ENCODE measurements around the gene DUSP14. TPM values are rescaled to one million over a fixed set of nuclear protein-coding genes. Genes with fewer than 3 reads are reported as not detected.

DUSP14 gene
- polyA plus RNA-seq, 3 donors: 0.24 to 1.6 (median 1.1) TPM

GRCh38 chr17:37523715-37524219 lies 34.1 kb downstream of the DUSP14 start:
- Mint-ChIP-seq H3K9me3 (peaks cover 0 to 2% (median 0%) of the 10 kb centered on the region in 7 donors), H3K27ac (no peak overlapping the region), H3K4me3 (no peak overlapping the region), H3K4me1 (no peaks in the 10 kb centered on the region), H3K36me3 (peaks cover 67 to 82% of the 10 kb centered on the region in 2 donors), H3K27me3 (ENCODE audit: low read depth in 3 of 3) (no peaks in the 10 kb centered on the region)
- Histone ChIP-seq H3K9me3 (replicated peaks in 1 of 2; ENCODE audit: control insufficient read depth in 1 of 2, insufficient read depth in 1 of 2, low read length in 2 of 2) (no peaks in the 10 kb centered on the region), H3K4me2 (replicated peaks; ENCODE audit: extremely low read depth, low read length, poor library complexity, severe bottlenecking) (no peak overlapping the region), H2AFZ (ENCODE audit: insufficient read depth, low read depth, low read length, poor library complexity, severe bottlenecking) (no peak overlapping the region), H3K4me3 (replicated peaks in 1 of 3; ENCODE audit: low read depth in 2 of 3, low read length in 3 of 3) (no peak overlapping the region), H3K79me2 (ENCODE audit: insufficient read depth, low read length) (no peaks in the 10 kb centered on the region), H3K36me3 (replicated peaks in 1 of 2; ENCODE audit: control insufficient read depth in 1 of 2, insufficient read depth in 2 of 2, low read length in 2 of 2) (peaks cover 71 to 96% of the 10 kb centered on the region in 2 donors), H3K27ac (ENCODE audit: low read depth in 1 of 2, low read length in 2 of 2) (no peak overlapping the region), H3K4me1 (ENCODE audit: control insufficient read depth in 1 of 2, insufficient read depth in 2 of 2, low read length in 2 of 2) (no peaks in the 10 kb centered on the region), H3K9ac (ENCODE audit: insufficient read depth, low read length, poor library complexity, severe bottlenecking) (no peak overlapping the region), H3K27me3 (ENCODE audit: control insufficient read depth in 2 of 2, insufficient read depth in 2 of 2, low read length in 2 of 2) (no peaks in the 10 kb centered on the region), H4K20me1 (ENCODE audit: insufficient read depth, low read length) (peaks cover 4% of the 10 kb centered on the region)
- TF ChIP-seq, protein P1, sequence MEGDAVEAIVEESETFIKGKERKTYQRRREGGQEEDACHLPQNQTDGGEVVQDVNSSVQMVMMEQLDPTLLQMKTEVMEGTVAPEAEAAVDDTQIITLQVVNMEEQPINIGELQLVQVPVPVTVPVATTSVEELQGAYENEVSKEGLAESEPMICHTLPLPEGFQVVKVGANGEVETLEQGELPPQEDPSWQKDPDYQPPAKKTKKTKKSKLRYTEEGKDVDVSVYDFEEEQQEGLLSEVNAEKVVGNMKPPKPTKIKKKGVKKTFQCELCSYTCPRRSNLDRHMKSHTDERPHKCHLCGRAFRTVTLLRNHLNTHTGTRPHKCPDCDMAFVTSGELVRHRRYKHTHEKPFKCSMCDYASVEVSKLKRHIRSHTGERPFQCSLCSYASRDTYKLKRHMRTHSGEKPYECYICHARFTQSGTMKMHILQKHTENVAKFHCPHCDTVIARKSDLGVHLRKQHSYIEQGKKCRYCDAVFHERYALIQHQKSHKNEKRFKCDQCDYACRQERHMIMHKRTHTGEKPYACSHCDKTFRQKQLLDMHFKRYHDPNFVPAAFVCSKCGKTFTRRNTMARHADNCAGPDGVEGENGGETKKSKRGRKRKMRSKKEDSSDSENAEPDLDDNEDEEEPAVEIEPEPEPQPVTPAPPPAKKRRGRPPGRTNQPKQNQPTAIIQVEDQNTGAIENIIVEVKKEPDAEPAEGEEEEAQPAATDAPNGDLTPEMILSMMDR (IDR thresholded peaks at IDR 0.05): no peak
- WGBS (ENCODE audit: insufficient coverage): 93% methylated on average over 8 of the region's 8 CpGs
- intact Hi-C loops (cut with micrococcal nuclease): no loop called here
- DNase-seq: no peak

GRCh38 chr17:37527249-37527851 lies 37.7 kb downstream of the DUSP14 start:
- Histone ChIP-seq H3K79me2 (ENCODE audit: insufficient read depth, low read length) (no peaks in the 10 kb centered on the region), H3K27me3 (ENCODE audit: control insufficient read depth in 2 of 2, insufficient read depth in 2 of 2, low read length in 2 of 2) (no peaks in the 10 kb centered on the region), H3K4me3 (replicated peaks in 1 of 3; ENCODE audit: low read depth in 2 of 3, low read length in 3 of 3) (no peak overlapping the region), H3K9me3 (replicated peaks in 1 of 2; ENCODE audit: control insufficient read depth in 1 of 2, insufficient read depth in 1 of 2, low read length in 2 of 2) (no peaks in the 10 kb centered on the region), H2AFZ (ENCODE audit: insufficient read depth, low read depth, low read length, poor library complexity, severe bottlenecking) (no peak overlapping the region), H3K4me1 (ENCODE audit: control insufficient read depth in 1 of 2, insufficient read depth in 2 of 2, low read length in 2 of 2) (no peaks in the 10 kb centered on the region), H3K4me2 (replicated peaks; ENCODE audit: extremely low read depth, low read length, poor library complexity, severe bottlenecking) (no peak overlapping the region), H3K36me3 (replicated peaks in 1 of 2; ENCODE audit: control insufficient read depth in 1 of 2, insufficient read depth in 2 of 2, low read length in 2 of 2) (peaks cover 75 to 98% of the 10 kb centered on the region in 2 donors), H4K20me1 (ENCODE audit: insufficient read depth, low read length) (peaks cover 4% of the 10 kb centered on the region), H3K27ac (ENCODE audit: low read depth in 1 of 2, low read length in 2 of 2) (no peak overlapping the region), H3K9ac (ENCODE audit: insufficient read depth, low read length, poor library complexity, severe bottlenecking) (no peak overlapping the region)
- Mint-ChIP-seq H3K4me1 (no peaks in the 10 kb centered on the region), H3K27ac (no peak overlapping the region), H3K27me3 (ENCODE audit: low read depth in 3 of 3) (no peaks in the 10 kb centered on the region), H3K4me3 (no peak overlapping the region), H3K36me3 (peaks cover 71 to 86% of the 10 kb centered on the region in 2 donors), H3K9me3 (peaks cover 0 to 2% (median 0%) of the 10 kb centered on the region in 7 donors)
- intact Hi-C loops (cut with micrococcal nuclease): no loop called here
- DNase-seq: no peak
- TF ChIP-seq, protein P1 (IDR thresholded peaks at IDR 0.05): peak; percentile 23
- WGBS (ENCODE audit: insufficient coverage): no CpG with 5 or more reads among the region's 5 CpGs
